IMR-90 (cell line): ENCODE measurements around the gene INTS11. TPM values are rescaled to one million over a fixed set of nuclear protein-coding genes. Genes with fewer than 3 reads are reported as not detected.

Experiments
- ATAC-seq: fragments of 200-7000 bp; cut with Tn5 transposase; 2 replicates; pipeline ENCODE4 v1.9.1; 2020; ENCODE audit warnings: low read depth, mild to moderate bottlenecking, moderate library complexity
- BruUV-seq: library from RNA; stranded (reverse); fragments of 400-500 nt; replicated peaks from 2 replicates; lab custom pipeline; 2021; lab: Mats Ljungman, UMichigan
- CTCF ChIA-PET: fragments of 300-600 bp; formaldehyde crosslinking; extraction: SDS; loops from one replicate; lab custom pipeline; 2021; ENCODE audit warnings: antibody characterized with exemption; lab: Yijun Ruan, JAX
- POLR2A ChIA-PET: fragments of 300-600 bp; sonication (Branson Sonifier 250); formaldehyde crosslinking; loops from one replicate; lab custom pipeline; 2022; ENCODE audit warnings: antibody characterized with exemption; ENCODE audit not compliant: unreplicated experiment; lab: Charles Lee
- DNase-seq: peaks from one replicate; pipeline ENCODE4 v3.0.0; 2013
- H2AFZ ChIP-seq: replicated peaks from 2 replicates; pipeline ENCODE3; 2013; ENCODE audit warnings: low read length, mild to moderate bottlenecking; ENCODE audit not compliant: poor library complexity
- H2AK5ac ChIP-seq: 2 replicates; pipeline ENCODE4 v1.6.1; 2013; ENCODE audit warnings: low read depth, low read length, inconsistent platforms
- H2AK9ac ChIP-seq: replicated peaks from 2 replicates; pipeline ENCODE3; 2013; ENCODE audit warnings: mild to moderate bottlenecking, low read depth, low read length, moderate library complexity; ENCODE audit not compliant: poor library complexity
- H2BK120ac ChIP-seq: 2 replicates; pipeline ENCODE4 v1.6.1; 2013; ENCODE audit warnings: low read depth, low read length, inconsistent platforms
- H2BK15ac ChIP-seq: 3 replicates; pipeline ENCODE4 v1.6.1; 2013; ENCODE audit warnings: low read depth, low read length, inconsistent platforms
- H2BK20ac ChIP-seq: 2 replicates; pipeline ENCODE4 v1.6.1; 2013; ENCODE audit warnings: low read depth, mild to moderate bottlenecking, inconsistent platforms, low read length, moderate library complexity
- H2BK5ac ChIP-seq: 2 replicates; pipeline ENCODE4 v1.6.1; 2013; ENCODE audit warnings: mild to moderate bottlenecking, low read depth, low read length, inconsistent platforms; ENCODE audit not compliant: poor library complexity, severe bottlenecking
- H3K14ac ChIP-seq: replicated peaks from 2 replicates; pipeline ENCODE4 v1.6.1; 2013; ENCODE audit warnings: low read depth, low read length, inconsistent platforms
- H3K18ac ChIP-seq: 2 replicates; pipeline ENCODE4 v1.6.1; 2013; ENCODE audit warnings: low read depth, low read length, control low read depth
- H3K23ac ChIP-seq: 2 replicates; pipeline ENCODE4 v1.6.1; 2013; ENCODE audit warnings: low read depth, low read length, inconsistent platforms
- H3K27ac ChIP-seq: 2 replicates; pipeline ENCODE4 v1.5.1; 2013; ENCODE audit warnings: mild to moderate bottlenecking, control low read depth, low read length; ENCODE audit not compliant: insufficient read depth
- H3K27me3 ChIP-seq: 2 replicates; pipeline ENCODE4 v1.6.1; 2013; ENCODE audit warnings: low read length; ENCODE audit not compliant: control insufficient read depth, insufficient read depth
- H3K36me3 ChIP-seq: 2 replicates; pipeline ENCODE4 v1.6.1; 2013; ENCODE audit warnings: low read length, mixed read lengths; ENCODE audit not compliant: control insufficient read depth, insufficient read depth
- H3K4ac ChIP-seq: 2 replicates; pipeline ENCODE4 v1.6.1; 2013; ENCODE audit warnings: low read depth, low read length, inconsistent platforms
- H3K4me1 ChIP-seq: 2 replicates; pipeline ENCODE4 v1.6.1; 2013; ENCODE audit warnings: low read length, mixed read lengths; ENCODE audit not compliant: control insufficient read depth, insufficient read depth
- H3K4me2 ChIP-seq: 2 replicates; pipeline ENCODE4 v1.6.1; 2013; ENCODE audit warnings: low read depth, mild to moderate bottlenecking, control low read depth, low read length, moderate library complexity
- H3K4me3 ChIP-seq: 2 replicates; pipeline ENCODE4 v1.5.1; 2013; ENCODE audit warnings: low read depth, mild to moderate bottlenecking, control low read depth, low read length, moderate library complexity; ENCODE audit not compliant: insufficient read depth
- H3K56ac ChIP-seq: 2 replicates; pipeline ENCODE4 v1.6.1; 2013; ENCODE audit warnings: low read length, inconsistent platforms; ENCODE audit not compliant: insufficient read depth; ENCODE audit errors: extremely low read depth
- H3K79me1 ChIP-seq, 2 experiments: 2 replicates each; pipeline ENCODE4 v1.6.1; 2013; ENCODE audit warnings: low read length in 2 of 2, inconsistent platforms in 1 of 2, low read depth in 1 of 2
- H3K9ac ChIP-seq: 2 replicates; pipeline ENCODE4 v1.6.1; 2013; ENCODE audit warnings: low read depth, low read length, control low read depth
- H3K9me1 ChIP-seq: 2 replicates; pipeline ENCODE4 v1.6.1; 2013; ENCODE audit warnings: low read length, inconsistent platforms; ENCODE audit not compliant: insufficient read depth
- H3K9me3 ChIP-seq: 2 replicates; pipeline ENCODE4 v1.6.1; 2013; ENCODE audit warnings: low read length; ENCODE audit not compliant: control insufficient read depth, insufficient read depth
- H4K20me1 ChIP-seq: 2 replicates; pipeline ENCODE4 v1.6.1; 2013; ENCODE audit warnings: low read length, inconsistent platforms; ENCODE audit not compliant: insufficient read depth
- H4K5ac ChIP-seq: 2 replicates; pipeline ENCODE4 v1.6.1; 2013; ENCODE audit warnings: mild to moderate bottlenecking, low read depth, low read length, control low read depth
- H4K8ac ChIP-seq, 2 experiments: 2 replicates each; pipeline ENCODE4 v1.6.1; 2013; ENCODE audit warnings: low read depth in 2 of 2, low read length in 2 of 2, control low read depth in 1 of 2, inconsistent platforms in 1 of 2
- H4K91ac ChIP-seq: 2 replicates; pipeline ENCODE4 v1.6.1; 2013; ENCODE audit warnings: low read depth, low read length, inconsistent platforms; ENCODE audit not compliant: insufficient read depth
- BHLHE40 ChIP-seq: fragments of 150-350 bp; IDR thresholded peaks from 2 replicates; pipeline ENCODE4 v1.6.1; 2016; ENCODE audit warnings: mild to moderate bottlenecking, low read depth, low read length
- CEBPB ChIP-seq: IDR thresholded peaks from 2 replicates; pipeline ENCODE4 v1.6.1; 2012; ENCODE audit warnings: low read depth, low read length, improper control_type of control experiment
- CHD1 ChIP-seq: IDR thresholded peaks from 2 replicates; pipeline ENCODE4 v1.6.1; 2012; ENCODE audit warnings: low read depth, low read length, improper control_type of control experiment
- FOS ChIP-seq: fragments of 150-350 bp; IDR thresholded peaks from 2 replicates; pipeline ENCODE4 v1.6.1; 2016; ENCODE audit warnings: low read depth, low read length
- MAFK ChIP-seq: IDR thresholded peaks from 2 replicates; pipeline ENCODE4 v1.6.1; 2012; ENCODE audit warnings: low read depth, low read length, improper control_type of control experiment
- MAZ ChIP-seq: IDR thresholded peaks from 2 replicates; pipeline ENCODE4 v1.6.1; 2012; ENCODE audit warnings: low read depth, mild to moderate bottlenecking, low read length, improper control_type of control experiment, moderate library complexity, borderline replicate concordance
- MXI1 ChIP-seq: IDR thresholded peaks from 2 replicates; pipeline ENCODE4 v1.6.1; 2012; ENCODE audit warnings: low read depth, mild to moderate bottlenecking, low read length, moderate library complexity, borderline replicate concordance
- NFE2L2 ChIP-seq: fragments of 150-350 bp; IDR thresholded peaks from 2 replicates; pipeline ENCODE4 v1.6.1; 2016; ENCODE audit warnings: low read depth, mild to moderate bottlenecking, low read length
- POLR2A ChIP-seq: IDR thresholded peaks from 2 replicates; pipeline ENCODE4 v1.6.1; 2012; ENCODE audit warnings: mild to moderate bottlenecking, low read depth, low read length
- RAD21 ChIP-seq: IDR thresholded peaks from 2 replicates; pipeline ENCODE4 v1.6.1; 2012; ENCODE audit warnings: low read length, improper control_type of control experiment
- RCOR1 ChIP-seq: IDR thresholded peaks from 2 replicates; pipeline ENCODE4 v1.6.1; 2012; ENCODE audit warnings: mild to moderate bottlenecking, low read length, improper control_type of control experiment; ENCODE audit not compliant: insufficient replicate concordance
- RFX5 ChIP-seq: IDR thresholded peaks from 2 replicates; pipeline ENCODE4 v1.8.0; 2012; ENCODE audit warnings: low read depth, mild to moderate bottlenecking, low read length, moderate library complexity
- SMC3 ChIP-seq: fragments of 150-350 bp; IDR thresholded peaks from 2 replicates; pipeline ENCODE4 v1.6.1; 2016; ENCODE audit warnings: low read depth, mild to moderate bottlenecking, antibody characterized with exemption, low read length, moderate library complexity
- WGBS, 2 experiments: methylation state at CpG; one replicate each; pipeline versions ENCODE4 v1.1.5 to v1.1.7; 2013; ENCODE audit warnings: missing lambda C conversion rate in 2 of 2; ENCODE audit not compliant: insufficient read length in 1 of 2; ENCODE audit errors: extremely low coverage in 2 of 2; 5-methylcytosine and 5-hydroxymethylcytosine counted together
- dilution Hi-C: fragments of 300-500 bp; cut with HindIII; formaldehyde crosslinking; loops from one replicate; pipeline ENCODE4 v1.14.3; 2018; ENCODE audit warnings: low sequenced_read_pairs; ENCODE audit not compliant: unreplicated experiment
- in situ Hi-C: fragments of 300-500 bp; cut with MboI; formaldehyde crosslinking; loops from 3 replicates; pipeline ENCODE4 v1.14.3; 2019; ENCODE audit warnings: low sequenced_read_pairs, inconsistent platforms, mixed read lengths
- intact Hi-C: fragments of 100-400 bp; cut with micrococcal nuclease; formaldehyde crosslinking; loops from 2 replicates; pipeline ENCODE4 v1.10.0; 2022
- polyA plus RNA-seq, 3 experiments: library from polyadenylated mRNA; depleted of rRNA; stranded (reverse); fragments of >200 nt; gene quantifications; 2 replicates each; pipeline ENCODE4 v1.2.3, GENCODE V29; 2012; ENCODE audit warnings: low replicate concordance in 1 of 3
- total RNA-seq: library from RNA; depleted of rRNA; stranded (reverse); fragments of >200 nt; gene quantifications from 2 replicates; pipeline ENCODE4 v1.2.3, GENCODE V29; 2012
- TF ChIP-seq, protein P1 (sequence below): fragments of 150-350 bp; IDR thresholded peaks from 2 replicates; pipeline ENCODE4 v1.6.1; 2017; ENCODE audit warnings: mild to moderate bottlenecking, antibody characterized with exemption, low read length, low read depth
- TF ChIP-seq, protein P2 (sequence below): conservative IDR thresholded peaks from 2 replicates; pipeline ENCODE4 v1.5.1; 2012; ENCODE audit warnings: mild to moderate bottlenecking, low read depth, low read length, improper control_type of control experiment

The INTS11 gene
- total and polyA plus RNA-seq, 2 of the 4 experiments (the other 2 are of a cell fraction) = 56.1 to 123 TPM

DNA sequence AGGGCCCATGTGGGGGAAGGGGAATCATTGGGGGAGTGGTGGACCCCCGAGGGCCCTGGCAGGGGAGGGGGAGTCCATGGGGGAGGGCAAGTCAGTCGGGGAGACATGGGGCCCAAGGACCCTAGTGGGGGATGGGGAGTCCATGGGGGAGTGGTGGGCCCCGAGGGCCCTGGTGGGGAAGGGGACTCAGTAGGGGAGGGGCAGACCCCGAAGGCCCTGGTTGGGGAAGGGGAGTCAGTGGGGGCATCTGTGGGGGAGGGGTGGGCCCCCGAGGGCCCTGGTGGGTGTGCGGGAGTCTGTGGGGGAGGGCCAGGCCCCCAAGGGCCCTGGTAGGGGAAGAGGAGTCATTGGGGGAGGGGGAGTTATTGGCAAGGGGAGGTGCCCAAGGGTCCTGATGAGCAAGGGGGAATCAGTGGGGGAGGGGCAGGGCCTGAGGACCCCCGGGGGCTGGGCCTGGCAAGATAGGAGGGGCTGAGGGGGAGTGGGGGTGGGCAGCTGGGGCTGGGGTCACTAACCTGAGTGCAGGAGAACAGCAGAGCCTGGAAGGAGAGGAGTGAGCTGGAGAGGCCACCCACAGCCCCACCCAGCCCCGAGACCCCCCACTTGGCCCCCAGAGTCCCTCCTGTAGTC lies 31.8 kb upstream of the INTS11 start:
- Histone ChIP-seq H3K4me2 (peak overlapping the region; percentile 93), H2AK5ac (peak overlapping the region; percentile 93), H4K5ac (no peak overlapping the region), H3K27ac (peak overlapping the region; percentile 96), H3K18ac (no peak overlapping the region), H2AFZ (no peak overlapping the region), H3K9me1 (peaks cover 6% of the 10 kb centered on the region), H2BK15ac (no peak overlapping the region), H3K9ac (peak overlapping the region; percentile 92), H3K14ac (peak overlapping the region; percentile 96; the same call in 1 of the 2 replicates), H4K91ac (no peak overlapping the region), H3K23ac (no peak overlapping the region), H2BK120ac (0 out of 2 replicates have a peak overlapping the region, but pooled peaks have one; percentile 32), H3K56ac (no peak overlapping the region; the same call in 1 of the 2 replicates), H3K9me3 (no peaks in the 10 kb centered on the region), H4K8ac (no peak overlapping the region), H4K20me1 (peaks cover 55% of the 10 kb centered on the region), H3K79me1 (peaks cover 12 to 30% of the 10 kb centered on the region in 2 experiments), H3K4me1 (peaks cover 44% of the 10 kb centered on the region), H2BK20ac (no peak overlapping the region), H3K4me3 (peak overlapping the region; percentile 74), H3K4ac (peak overlapping the region; percentile 99), H2BK5ac (peak overlapping the region; percentile 96), H3K36me3 (peaks cover 39% of the 10 kb centered on the region), H2AK9ac (peak overlapping the region; percentile 96), H3K27me3 (no peaks in the 10 kb centered on the region)
- no TSS peak for BruUV-seq
- ATAC-seq (no peak), DNase-seq (no peak)
- ChIA-PET CTCF (no interaction called here), POLR2A (no interaction called here)
- dilution Hi-C loops = no loop called here
- in situ Hi-C loops = no loop called here
- 58% methylated on average over 2 of the region's 8 CpGs; no CpG with 5 or more reads in 1 of the 2 experiments for WGBS, 2 experiments
- intact Hi-C loops = loop anchor here (5.0 kb wide), 1 partner anchor 49 kb away; the partner anchor contains the start of genes ACAP3 and PUSL1
- TF ChIP-seq RFX5 = no peak
- no peak for TF ChIP-seq BHLHE40
- no peak for TF ChIP-seq MXI1
- no peak for TF ChIP-seq POLR2A
- TF ChIP-seq MAZ = no peak
- no peak for TF ChIP-seq RCOR1
- TF ChIP-seq, protein P1, sequence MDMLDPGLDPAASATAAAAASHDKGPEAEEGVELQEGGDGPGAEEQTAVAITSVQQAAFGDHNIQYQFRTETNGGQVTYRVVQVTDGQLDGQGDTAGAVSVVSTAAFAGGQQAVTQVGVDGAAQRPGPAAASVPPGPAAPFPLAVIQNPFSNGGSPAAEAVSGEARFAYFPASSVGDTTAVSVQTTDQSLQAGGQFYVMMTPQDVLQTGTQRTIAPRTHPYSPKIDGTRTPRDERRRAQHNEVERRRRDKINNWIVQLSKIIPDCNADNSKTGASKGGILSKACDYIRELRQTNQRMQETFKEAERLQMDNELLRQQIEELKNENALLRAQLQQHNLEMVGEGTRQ = no peak
- no peak for TF ChIP-seq CHD1
- no peak for TF ChIP-seq CEBPB
- TF ChIP-seq NFE2L2 = no peak
- TF ChIP-seq MAFK = no peak
- no peak for TF ChIP-seq FOS
- TF ChIP-seq, protein P2, sequence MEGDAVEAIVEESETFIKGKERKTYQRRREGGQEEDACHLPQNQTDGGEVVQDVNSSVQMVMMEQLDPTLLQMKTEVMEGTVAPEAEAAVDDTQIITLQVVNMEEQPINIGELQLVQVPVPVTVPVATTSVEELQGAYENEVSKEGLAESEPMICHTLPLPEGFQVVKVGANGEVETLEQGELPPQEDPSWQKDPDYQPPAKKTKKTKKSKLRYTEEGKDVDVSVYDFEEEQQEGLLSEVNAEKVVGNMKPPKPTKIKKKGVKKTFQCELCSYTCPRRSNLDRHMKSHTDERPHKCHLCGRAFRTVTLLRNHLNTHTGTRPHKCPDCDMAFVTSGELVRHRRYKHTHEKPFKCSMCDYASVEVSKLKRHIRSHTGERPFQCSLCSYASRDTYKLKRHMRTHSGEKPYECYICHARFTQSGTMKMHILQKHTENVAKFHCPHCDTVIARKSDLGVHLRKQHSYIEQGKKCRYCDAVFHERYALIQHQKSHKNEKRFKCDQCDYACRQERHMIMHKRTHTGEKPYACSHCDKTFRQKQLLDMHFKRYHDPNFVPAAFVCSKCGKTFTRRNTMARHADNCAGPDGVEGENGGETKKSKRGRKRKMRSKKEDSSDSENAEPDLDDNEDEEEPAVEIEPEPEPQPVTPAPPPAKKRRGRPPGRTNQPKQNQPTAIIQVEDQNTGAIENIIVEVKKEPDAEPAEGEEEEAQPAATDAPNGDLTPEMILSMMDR = no peak
- no peak for TF ChIP-seq SMC3
- no peak for TF ChIP-seq RAD21
